Measurements from ENCODE around the gene TMUB1.
A peak's percentile ranks its signal among the peaks of the same experiment; 100 is the strongest.

TMUB1 gene

GRCh38 chr7:151053096-151053495, 30.2 kb downstream of the TMUB1 start:
- Histone ChIP-seq H3K14ac (ENCODE audit: low read length) (no peak overlapping the region), H4K91ac (ENCODE audit: low read depth, low read length, poor library complexity) (no peak overlapping the region), H3K36me3 (replicated peaks in 1 of 2; ENCODE audit: control insufficient read depth in 2 of 2, insufficient read depth in 2 of 2, low read length in 2 of 2) (peaks cover 3 to 4% of the 10 kb centered on the region in 2 donors), H2AK5ac (ENCODE audit: low read depth, low read length) (no peak overlapping the region), H2AFZ (ENCODE audit: low read length) (no peak overlapping the region), H3K4ac (ENCODE audit: low read length) (no peak overlapping the region), H2BK5ac (ENCODE audit: low read length) (peak overlapping the region; percentile 28), H2BK120ac (ENCODE audit: low read depth, low read length) (no peak overlapping the region), H3K9me3 (replicated peaks in 1 of 2; ENCODE audit: control insufficient read depth in 2 of 2, insufficient read depth in 1 of 2, low read depth in 1 of 2, low read length in 2 of 2) (peaks cover 0 to 2% of the 10 kb centered on the region in 2 donors), H3K4me1 (ENCODE audit: control insufficient read depth in 2 of 2, insufficient read depth in 1 of 2, low read depth in 1 of 2, low read length in 2 of 2) (peaks cover 4 to 8% of the 10 kb centered on the region in 2 donors), H3K27me3 (ENCODE audit: control insufficient read depth in 3 of 3, insufficient read depth in 3 of 3, low read depth in 1 of 3, low read length in 3 of 3) (peaks cover 0 to 43% (median 6%) of the 10 kb centered on the region in 3 experiments), H3K18ac (ENCODE audit: low read length) (no peak overlapping the region), H3K79me1 (ENCODE audit: low read depth, low read length) (peaks cover 1% of the 10 kb centered on the region), H4K8ac (ENCODE audit: low read depth, low read length) (no peak overlapping the region), H3K9ac (ENCODE audit: low read depth, low read length, poor library complexity) (no peak overlapping the region), H2BK15ac (ENCODE audit: low read length) (no peak overlapping the region), H3K27ac (replicated peaks; ENCODE audit: low read length) (no peak overlapping the region), H3K23ac (ENCODE audit: low read depth, low read length, poor library complexity) (no peak overlapping the region), H2BK12ac (ENCODE audit: low read length) (no peak overlapping the region), H3K4me2 (ENCODE audit: insufficient read depth, low read length, poor library complexity, severe bottlenecking) (no peak overlapping the region), H3K4me3 (ENCODE audit: low read length in 2 of 2) (no peak overlapping the region)
- DNase-seq (ENCODE audit: low spot score), result no peak
- no CpG with 5 or more reads among the region's 4 CpGs for WGBS, 2 donors (ENCODE audit: extremely low coverage in 2 of 2, insufficient read length in 2 of 2, insufficient replicate concordance in 1 of 2)

DNA sequence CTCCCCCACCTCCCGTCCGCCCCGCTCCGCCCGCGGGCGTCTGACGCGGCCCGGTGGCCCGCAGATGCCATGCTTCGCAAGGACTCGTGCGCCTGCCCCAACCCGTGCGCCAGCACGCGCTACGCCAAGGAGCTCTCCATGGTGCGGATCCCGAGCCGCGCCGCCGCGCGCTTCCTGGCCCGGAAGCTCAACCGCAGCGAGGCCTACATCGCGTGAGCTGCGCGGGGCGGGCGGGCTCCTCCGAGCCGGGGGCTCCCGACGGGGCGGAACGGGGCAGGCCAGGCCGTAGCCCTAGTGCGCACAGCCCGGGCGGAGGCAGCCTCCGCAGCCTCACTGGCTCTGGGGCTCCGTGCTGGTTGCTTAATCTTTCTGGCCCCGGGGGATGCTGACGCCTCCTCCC, 32.2 kb downstream of the TMUB1 start:
- peak overlapping the region; percentile 57 for H3K18ac ChIP-seq (ENCODE audit: low read length)
- peaks cover 0 to 2% of the 10 kb centered on the region in 2 donors for H3K4me1 ChIP-seq (ENCODE audit: control insufficient read depth in 2 of 2, insufficient read depth in 1 of 2, low read depth in 1 of 2, low read length in 2 of 2)
- peak overlapping the region; percentile 73 for H3K23ac ChIP-seq (ENCODE audit: low read depth, low read length, poor library complexity)
- peak; percentile 78 for DNase-seq (ENCODE audit: low spot score)
- H2BK15ac ChIP-seq (ENCODE audit: low read length), result no peak overlapping the region
- no peak overlapping the region for H2AFZ ChIP-seq (ENCODE audit: low read length)
- H3K9ac ChIP-seq (ENCODE audit: low read depth, low read length, poor library complexity), result no peak overlapping the region
- no peak overlapping the region for H4K91ac ChIP-seq (ENCODE audit: low read depth, low read length, poor library complexity)
- peak overlapping the region; percentile 40 for H3K4me2 ChIP-seq (ENCODE audit: insufficient read depth, low read length, poor library complexity, severe bottlenecking)
- H3K27ac ChIP-seq (replicated peaks; ENCODE audit: low read length), result no peak overlapping the region
- H3K4ac ChIP-seq (ENCODE audit: low read length), result no peak overlapping the region
- H3K36me3 ChIP-seq (replicated peaks in 1 of 2; ENCODE audit: control insufficient read depth in 2 of 2, insufficient read depth in 2 of 2, low read length in 2 of 2), result peaks cover 6 to 7% of the 10 kb centered on the region in 2 donors
- peaks cover 0 to 32% (median 6%) of the 10 kb centered on the region in 3 experiments for H3K27me3 ChIP-seq (ENCODE audit: control insufficient read depth in 3 of 3, insufficient read depth in 3 of 3, low read depth in 1 of 3, low read length in 3 of 3)
- no peak overlapping the region for H3K14ac ChIP-seq (ENCODE audit: low read length)
- H3K4me3 ChIP-seq (ENCODE audit: low read length in 2 of 2), result no peak overlapping the region
- H4K8ac ChIP-seq (ENCODE audit: low read depth, low read length), result no peak overlapping the region
- no CpG with 5 or more reads among the region's 50 CpGs for WGBS, 2 donors (ENCODE audit: extremely low coverage in 2 of 2, insufficient read length in 2 of 2, insufficient replicate concordance in 1 of 2)
- peaks cover 0 to 2% of the 10 kb centered on the region in 2 donors for H3K9me3 ChIP-seq (replicated peaks in 1 of 2; ENCODE audit: control insufficient read depth in 2 of 2, insufficient read depth in 1 of 2, low read depth in 1 of 2, low read length in 2 of 2)
- no peak overlapping the region for H2BK12ac ChIP-seq (ENCODE audit: low read length)
- no peak overlapping the region for H2AK5ac ChIP-seq (ENCODE audit: low read depth, low read length)
- no peak overlapping the region for H2BK120ac ChIP-seq (ENCODE audit: low read depth, low read length)
- no peak overlapping the region for H2BK5ac ChIP-seq (ENCODE audit: low read length)
- peaks cover 1% of the 10 kb centered on the region for H3K79me1 ChIP-seq (ENCODE audit: low read depth, low read length)

GRCh38 chr7:151048911-151049463, 34.3 kb downstream of the TMUB1 start:
- no peak overlapping the region for H4K91ac ChIP-seq (ENCODE audit: low read depth, low read length, poor library complexity)
- no peak overlapping the region for H3K27ac ChIP-seq (replicated peaks; ENCODE audit: low read length)
- H3K4ac ChIP-seq (ENCODE audit: low read length), result no peak overlapping the region
- no peak for DNase-seq (ENCODE audit: low spot score)
- no peak overlapping the region for H2AFZ ChIP-seq (ENCODE audit: low read length)
- H2BK12ac ChIP-seq (ENCODE audit: low read length), result no peak overlapping the region
- no peak overlapping the region for H2BK5ac ChIP-seq (ENCODE audit: low read length)
- no CpG with 5 or more reads among the region's 38 CpGs for WGBS, 2 donors (ENCODE audit: extremely low coverage in 2 of 2, insufficient read length in 2 of 2, insufficient replicate concordance in 1 of 2)
- no peak overlapping the region for H3K18ac ChIP-seq (ENCODE audit: low read length)
- H3K79me1 ChIP-seq (ENCODE audit: low read depth, low read length), result peaks cover 1% of the 10 kb centered on the region
- H3K9me3 ChIP-seq (replicated peaks in 1 of 2; ENCODE audit: control insufficient read depth in 2 of 2, insufficient read depth in 1 of 2, low read depth in 1 of 2, low read length in 2 of 2), result peaks cover 0 to 2% of the 10 kb centered on the region in 2 donors
- H3K36me3 ChIP-seq (replicated peaks in 1 of 2; ENCODE audit: control insufficient read depth in 2 of 2, insufficient read depth in 2 of 2, low read length in 2 of 2), result peaks cover 8 to 10% of the 10 kb centered on the region in 2 donors
- H3K4me1 ChIP-seq (ENCODE audit: control insufficient read depth in 2 of 2, insufficient read depth in 1 of 2, low read depth in 1 of 2, low read length in 2 of 2), result peaks cover 0 to 2% of the 10 kb centered on the region in 2 donors
- no peak overlapping the region for H2BK120ac ChIP-seq (ENCODE audit: low read depth, low read length)
- H3K27me3 ChIP-seq (ENCODE audit: control insufficient read depth in 3 of 3, insufficient read depth in 3 of 3, low read depth in 1 of 3, low read length in 3 of 3), result peaks cover 0 to 28% (median 6%) of the 10 kb centered on the region in 3 experiments
- no peak overlapping the region for H2BK15ac ChIP-seq (ENCODE audit: low read length)
- no peak overlapping the region for H3K4me3 ChIP-seq (ENCODE audit: low read length in 2 of 2)
- H3K4me2 ChIP-seq (ENCODE audit: insufficient read depth, low read length, poor library complexity, severe bottlenecking), result no peak overlapping the region
- H3K14ac ChIP-seq (ENCODE audit: low read length), result peak overlapping the region; percentile 38
- peak overlapping the region; percentile 4 for H3K9ac ChIP-seq (ENCODE audit: low read depth, low read length, poor library complexity)
- no peak overlapping the region for H2AK5ac ChIP-seq (ENCODE audit: low read depth, low read length)
- H3K23ac ChIP-seq (ENCODE audit: low read depth, low read length, poor library complexity), result peak overlapping the region; percentile 80
- no peak overlapping the region for H4K8ac ChIP-seq (ENCODE audit: low read depth, low read length)

DNA sequence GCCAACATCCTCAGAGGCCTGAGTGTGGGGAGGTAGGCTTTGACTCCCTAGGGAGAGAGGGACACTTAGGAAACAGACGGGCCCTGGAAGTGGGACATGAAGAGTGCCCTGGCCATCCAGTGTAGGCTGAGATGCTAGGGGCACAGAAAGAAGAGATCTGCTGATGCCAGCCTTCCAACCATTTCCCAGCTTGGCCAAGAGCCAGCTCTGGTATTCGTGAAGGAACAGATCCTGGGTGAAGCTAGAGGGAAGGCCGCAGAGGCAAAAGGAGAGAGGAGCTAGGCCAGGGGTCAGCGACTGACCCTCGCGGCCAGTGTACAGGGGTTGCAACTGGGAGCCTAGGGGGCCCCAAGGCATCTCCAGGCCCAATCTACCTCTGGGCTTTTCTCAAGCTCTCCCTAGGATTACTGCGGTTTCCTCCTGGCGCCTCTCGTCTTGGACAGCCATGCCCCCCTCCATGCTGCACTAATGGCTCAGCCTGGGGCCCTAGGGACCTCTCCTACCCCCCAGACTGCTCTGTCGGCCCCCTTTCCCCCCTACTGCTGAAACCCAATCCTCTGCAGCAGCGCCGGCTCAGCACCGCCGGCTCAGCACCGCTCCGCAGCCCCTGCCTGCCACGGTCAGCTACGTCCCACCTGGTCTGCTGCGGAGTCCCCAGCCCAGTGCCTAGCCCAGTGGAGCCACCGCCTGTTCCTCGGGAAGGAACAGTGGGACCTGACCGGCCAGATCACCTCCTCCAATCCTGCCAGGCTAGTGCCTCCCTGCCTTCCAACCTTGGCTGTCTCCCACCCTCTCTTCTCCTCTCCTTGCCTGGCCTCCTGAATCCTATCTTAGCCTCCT, 35.1 kb downstream of the TMUB1 start, which contains the start of gene ASIC3:
Gene ASIC3 (plus strand): TSS at position 556 of the 840 bp plus-strand sequence. CDS start 355 bp downstream, outside the sequence.
- Histone ChIP-seq H2BK12ac (ENCODE audit: low read length) (no peak within 1 kb of the TSS), H3K18ac (ENCODE audit: low read length) (no peak within 1 kb of the TSS), H2AK5ac (ENCODE audit: low read depth, low read length) (no peak within 1 kb of the TSS), H3K14ac (ENCODE audit: low read length) (peak within 1 kb of the TSS; percentile 38), H3K9me3 (replicated peaks in 1 of 2; ENCODE audit: control insufficient read depth in 2 of 2, insufficient read depth in 1 of 2, low read depth in 1 of 2, low read length in 2 of 2) (peaks cover 0 to 2% of the 10 kb centered on the region in 2 donors), H3K27me3 (ENCODE audit: control insufficient read depth in 3 of 3, insufficient read depth in 3 of 3, low read depth in 1 of 3, low read length in 3 of 3) (peaks cover 0 to 28% (median 6%) of the 10 kb centered on the region in 3 experiments), H3K36me3 (replicated peaks in 1 of 2; ENCODE audit: control insufficient read depth in 2 of 2, insufficient read depth in 2 of 2, low read length in 2 of 2) (peaks cover 8 to 10% of the 10 kb centered on the region in 2 donors), H2BK15ac (ENCODE audit: low read length) (no peak within 1 kb of the TSS), H3K27ac (replicated peaks; ENCODE audit: low read length) (no peak within 1 kb of the TSS), H3K4me3 (ENCODE audit: low read length in 2 of 2) (no peak within 1 kb of the TSS), H2AFZ (ENCODE audit: low read length) (no peak within 1 kb of the TSS), H4K8ac (ENCODE audit: low read depth, low read length) (no peak within 1 kb of the TSS), H3K23ac (ENCODE audit: low read depth, low read length, poor library complexity) (peak within 1 kb of the TSS; percentile 80), H3K9ac (ENCODE audit: low read depth, low read length, poor library complexity) (peak within 1 kb of the TSS; percentile 4), H2BK120ac (ENCODE audit: low read depth, low read length) (no peak within 1 kb of the TSS), H2BK5ac (ENCODE audit: low read length) (no peak within 1 kb of the TSS), H4K91ac (ENCODE audit: low read depth, low read length, poor library complexity) (no peak within 1 kb of the TSS), H3K4me2 (ENCODE audit: insufficient read depth, low read length, poor library complexity, severe bottlenecking) (no peak within 1 kb of the TSS), H3K79me1 (ENCODE audit: low read depth, low read length) (peaks cover 1% of the 10 kb centered on the region), H3K4me1 (ENCODE audit: control insufficient read depth in 2 of 2, insufficient read depth in 1 of 2, low read depth in 1 of 2, low read length in 2 of 2) (peaks cover 0 to 2% of the 10 kb centered on the region in 2 donors), H3K4ac (ENCODE audit: low read length) (no peak within 1 kb of the TSS)
- no CpG with 5 or more reads among the region's 22 CpGs for WGBS, 2 donors (ENCODE audit: extremely low coverage in 2 of 2, insufficient read length in 2 of 2, insufficient replicate concordance in 1 of 2)
- no peak for DNase-seq (ENCODE audit: low spot score)

Measured in neuronal stem cell (in vitro differentiated cells).